K562 (cell line): ENCODE data around the gene PSMD8. TPM values are rescaled to one million over a fixed set of nuclear protein-coding genes. Genes with fewer than 3 reads are reported as not detected.
A peak's percentile ranks its signal among the peaks of the same experiment; 100 is the strongest.

ENCODE experiments used
- BMI1 ChIP-seq: fragments of 150-350 bp; IDR thresholded peaks from 2 replicates; pipeline ENCODE4 v1.6.1; 2014; ENCODE audit warnings: low read length
- BRCA1 ChIP-seq, 2 experiments: fragments of 450-650 bp in 1 of 2; sonication (generic) in 1 of 2; formaldehyde crosslinking in 1 of 2; IDR thresholded peaks; 2 replicates each; pipeline versions ENCODE4 v1.5.0 to v1.6.1; 2017 to 2020; ENCODE audit warnings: mild to moderate bottlenecking in 1 of 2, missing genetic modification reagents in 1 of 2
- CREBBP ChIP-seq: IDR thresholded peaks from one replicate; pipeline ENCODE4 v1.6.1; 2012; ENCODE audit warnings: low read depth, mild to moderate bottlenecking, control low read depth, inconsistent platforms, low read length
- DMBX1 ChIP-seq: fragments of 250-450 bp; sonication (Bioruptor Pico); IDR thresholded peaks from 2 replicates; pipeline ENCODE4 v1.8.0; 2022; ENCODE audit warnings: inconsistent platforms, mild to moderate bottlenecking, moderate library complexity, borderline replicate concordance
- HDAC1 ChIP-seq, 2 experiments: fragments of 450-650 bp; IDR thresholded peaks; 2 replicates each; pipeline ENCODE4 v1.6.1; 2016 to 2017; ENCODE audit warnings: inconsistent platforms in 1 of 2, mild to moderate bottlenecking in 1 of 2, moderate library complexity in 1 of 2
- ILK ChIP-seq: fragments of 450-650 bp; IDR thresholded peaks from 2 replicates; pipeline ENCODE4 v1.6.1; 2016; ENCODE audit warnings: missing genetic modification characterization, low read depth, mild to moderate bottlenecking, missing compliant biosample characterization, moderate library complexity, borderline replicate concordance
- KAT2B ChIP-seq: IDR thresholded peaks from one replicate; pipeline ENCODE4 v1.6.1; 2012; ENCODE audit warnings: low read depth, mild to moderate bottlenecking, control low read depth, inconsistent platforms, low read length, moderate library complexity
- MYC ChIP-seq, 2 experiments: fragments of 250-450 bp in 1 of 2; sonication (Bioruptor Pico) in 1 of 2; IDR thresholded peaks; 2 replicates each; pipeline versions ENCODE4 v1.5.1 to v1.6.1; 2012 to 2021; ENCODE audit warnings: low read depth in 2 of 2, borderline replicate concordance in 1 of 2, improper control_type of control experiment in 1 of 2, low read length in 1 of 2, mild to moderate bottlenecking in 1 of 2, moderate library complexity in 1 of 2
- NONO ChIP-seq, 2 experiments: fragments of 200-400 bp in 1 of 2; fragments of 450-650 bp in 1 of 2; formaldehyde crosslinking in 1 of 2; IDR thresholded peaks; 2 replicates each; pipeline ENCODE4 v1.6.1; 2017; ENCODE audit warnings: low read depth in 2 of 2, mild to moderate bottlenecking in 2 of 2, moderate library complexity in 2 of 2, low read length in 1 of 2
- PTRF ChIP-seq: fragments of 450-650 bp; IDR thresholded peaks from 2 replicates; pipeline ENCODE4 v1.6.1; 2016; ENCODE audit warnings: mild to moderate bottlenecking, missing genetic modification characterization, missing compliant biosample characterization
- TRIM24 ChIP-seq, 2 experiments: fragments of 450-650 bp; IDR thresholded peaks; 2 replicates each; pipeline ENCODE4 v1.6.1; 2016
- U2AF1 ChIP-seq: fragments of 200-400 bp; formaldehyde crosslinking; optimal IDR thresholded peaks from 2 replicates; pipeline ENCODE3; 2017; ENCODE audit warnings: mild to moderate bottlenecking, low read depth, low read length, moderate library complexity
- YY1 ChIP-seq, 3 experiments: IDR thresholded peaks; 2 replicates each; pipeline ENCODE4 v1.6.1; 2011; ENCODE audit warnings: low read length in 2 of 3, mild to moderate bottlenecking in 2 of 3, moderate library complexity in 2 of 3, borderline replicate concordance in 1 of 3, control low read depth in 1 of 3, low read depth in 1 of 3; ENCODE audit not compliant: insufficient read depth in 3 of 3, insufficient replicate concordance in 2 of 3, control insufficient read depth in 1 of 3, insufficient read length in 1 of 3; ENCODE audit errors: extremely low read depth in 1 of 3
- ZC3H4 ChIP-seq: sonication (generic); formaldehyde crosslinking; IDR thresholded peaks from 2 replicates; pipeline ENCODE4 v1.9.0; 2021; ENCODE audit warnings: missing genetic modification reagents, borderline replicate concordance
- ZFPM2 ChIP-seq: fragments of 250-450 bp; sonication (Bioruptor Pico); IDR thresholded peaks from 2 replicates; pipeline ENCODE4 v1.5.1; 2022; ENCODE audit warnings: mild to moderate bottlenecking
- ZNF41 ChIP-seq: fragments of 250-450 bp; sonication (Bioruptor Pico); conservative IDR thresholded peaks from 2 replicates; pipeline ENCODE4 v1.4.0; 2020; ENCODE audit warnings: mild to moderate bottlenecking
- polyA plus RNA-seq, 8 experiments: library from polyadenylated mRNA; depleted of rRNA in 4 of 8; stranded (reverse) in 5 of 8; unstranded in 3 of 8; fragments of >200 nt; fragmentation: Nextera tagmentation in 2 of 8; fragmentation: Illumina TruSeq in 1 of 8; extraction: Ambion mirVana in 2 of 8; extraction: Trizol in 1 of 8; gene quantifications; 2 replicates each; pipeline versions ENCODE4 v1.2.1 to v1.2.3, GENCODE V29; 2011 to 2014; ENCODE audit warnings: inconsistent platforms in 1 of 8, missing spikeins in 1 of 8
- total RNA-seq, 7 experiments: library from RNA; depleted of rRNA in 6 of 7; stranded (reverse); fragments of >200 nt in 6 of 7; fragmentation: Illumina TruSeq in 2 of 7; extraction: Trizol in 2 of 7; gene quantifications; 2 replicates each; pipeline versions ENCODE4 v1.2.1 to v1.2.3, GENCODE V29; 2011 to 2021; ENCODE audit warnings: low replicate concordance in 1 of 7
- TF ChIP-seq, protein P1 (sequence below): sonication (generic); formaldehyde crosslinking; IDR thresholded peaks from 2 replicates; pipeline ENCODE4 v1.5.0; 2020; ENCODE audit warnings: missing genetic modification reagents
- TF ChIP-seq, protein P2 (sequence below): sonication (generic); formaldehyde crosslinking; IDR thresholded peaks from 2 replicates; pipeline ENCODE4 v1.8.1; 2023; ENCODE audit warnings: mild to moderate bottlenecking, missing genetic modification reagents
- TF ChIP-seq, protein P3 (sequence below): sonication (generic); formaldehyde crosslinking; IDR thresholded peaks from 2 replicates; pipeline ENCODE4 v1.8.0; 2022; ENCODE audit warnings: mild to moderate bottlenecking, missing genetic modification reagents
- TF ChIP-seq, protein P4 (sequence below): fragments of 250-450 bp; sonication (Bioruptor Pico); IDR thresholded peaks from 2 replicates; pipeline ENCODE4 v1.6.1; 2021; ENCODE audit warnings: mild to moderate bottlenecking
- TF ChIP-seq, protein P5 (sequence below): fragments of 250-450 bp; sonication (Bioruptor Pico); IDR thresholded peaks from 2 replicates; pipeline ENCODE4 v1.5.1; 2021; ENCODE audit warnings: mild to moderate bottlenecking

PSMD8 gene
- total and polyA plus RNA-seq, 9 of the 15 experiments (the other 6 are each of a cell fraction or from before 2014, with no cell fraction given): 130 to 583 (median 315) TPM

DNA sequence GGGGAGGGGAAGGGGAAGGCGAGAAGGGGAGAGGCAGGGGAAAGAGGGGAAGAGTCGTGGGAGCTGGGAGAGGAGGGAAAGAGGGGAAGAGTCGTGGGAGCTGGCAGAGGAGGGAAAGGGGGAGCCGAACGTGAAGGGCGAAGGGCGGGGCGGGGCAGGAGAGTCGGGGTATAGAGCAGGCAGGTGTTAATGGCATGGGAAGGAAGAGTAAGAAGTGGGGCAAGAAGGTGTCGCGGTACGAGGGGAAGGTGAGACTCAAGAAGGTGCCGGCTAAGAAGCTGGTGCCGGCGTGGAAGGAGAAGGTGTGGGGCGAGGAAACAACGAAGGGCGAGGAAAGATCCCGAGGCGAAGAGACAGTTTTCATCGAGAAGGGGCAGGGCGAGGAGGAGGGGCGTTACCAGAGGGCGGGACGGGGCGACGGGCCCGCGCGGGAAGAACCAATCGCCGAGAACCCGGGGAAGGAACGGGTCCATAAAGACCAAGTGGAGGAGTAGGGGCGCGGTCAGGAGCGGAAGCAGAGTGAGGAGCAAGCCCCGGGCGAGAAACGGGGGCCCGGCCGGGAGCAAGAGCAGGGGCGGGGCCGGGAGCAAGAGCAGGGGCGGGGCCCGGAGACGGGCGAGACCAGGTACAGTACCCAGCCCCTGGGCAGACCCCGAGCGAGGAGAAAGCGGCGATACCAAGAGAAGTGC, 38.3 kb upstream of the PSMD8 start (continued):
- TF ChIP-seq, protein P1, sequence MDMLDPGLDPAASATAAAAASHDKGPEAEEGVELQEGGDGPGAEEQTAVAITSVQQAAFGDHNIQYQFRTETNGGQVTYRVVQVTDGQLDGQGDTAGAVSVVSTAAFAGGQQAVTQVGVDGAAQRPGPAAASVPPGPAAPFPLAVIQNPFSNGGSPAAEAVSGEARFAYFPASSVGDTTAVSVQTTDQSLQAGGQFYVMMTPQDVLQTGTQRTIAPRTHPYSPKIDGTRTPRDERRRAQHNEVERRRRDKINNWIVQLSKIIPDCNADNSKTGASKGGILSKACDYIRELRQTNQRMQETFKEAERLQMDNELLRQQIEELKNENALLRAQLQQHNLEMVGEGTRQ (CRISPR knock-in tag): no peak
- no peak for TF ChIP-seq ILK (tag)
- no peak for TF ChIP-seq MYC (IDR thresholded peaks at IDR 0.05; ENCODE audit: low read depth, low read length)
- TF ChIP-seq MYC (CRISPR knock-in tag; IDR thresholded peaks at IDR 0.05; ENCODE audit: borderline replicate concordance, low read depth): no peak
- TF ChIP-seq, protein P2, sequence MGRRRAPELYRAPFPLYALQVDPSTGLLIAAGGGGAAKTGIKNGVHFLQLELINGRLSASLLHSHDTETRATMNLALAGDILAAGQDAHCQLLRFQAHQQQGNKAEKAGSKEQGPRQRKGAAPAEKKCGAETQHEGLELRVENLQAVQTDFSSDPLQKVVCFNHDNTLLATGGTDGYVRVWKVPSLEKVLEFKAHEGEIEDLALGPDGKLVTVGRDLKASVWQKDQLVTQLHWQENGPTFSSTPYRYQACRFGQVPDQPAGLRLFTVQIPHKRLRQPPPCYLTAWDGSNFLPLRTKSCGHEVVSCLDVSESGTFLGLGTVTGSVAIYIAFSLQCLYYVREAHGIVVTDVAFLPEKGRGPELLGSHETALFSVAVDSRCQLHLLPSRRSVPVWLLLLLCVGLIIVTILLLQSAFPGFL (CRISPR knock-in tag): no peak
- TF ChIP-seq PTRF: no peak
- no peak for TF ChIP-seq DMBX1 (CRISPR knock-in tag)
- TF ChIP-seq, protein P3, sequence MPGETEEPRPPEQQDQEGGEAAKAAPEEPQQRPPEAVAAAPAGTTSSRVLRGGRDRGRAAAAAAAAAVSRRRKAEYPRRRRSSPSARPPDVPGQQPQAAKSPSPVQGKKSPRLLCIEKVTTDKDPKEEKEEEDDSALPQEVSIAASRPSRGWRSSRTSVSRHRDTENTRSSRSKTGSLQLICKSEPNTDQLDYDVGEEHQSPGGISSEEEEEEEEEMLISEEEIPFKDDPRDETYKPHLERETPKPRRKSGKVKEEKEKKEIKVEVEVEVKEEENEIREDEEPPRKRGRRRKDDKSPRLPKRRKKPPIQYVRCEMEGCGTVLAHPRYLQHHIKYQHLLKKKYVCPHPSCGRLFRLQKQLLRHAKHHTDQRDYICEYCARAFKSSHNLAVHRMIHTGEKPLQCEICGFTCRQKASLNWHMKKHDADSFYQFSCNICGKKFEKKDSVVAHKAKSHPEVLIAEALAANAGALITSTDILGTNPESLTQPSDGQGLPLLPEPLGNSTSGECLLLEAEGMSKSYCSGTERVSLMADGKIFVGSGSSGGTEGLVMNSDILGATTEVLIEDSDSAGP (CRISPR knock-in tag): no peak
- no peak for TF ChIP-seq NONO (IDR thresholded peaks at IDR 0.05; ENCODE audit: low read depth in 2 of 2, low read length in 1 of 2)
- TF ChIP-seq BMI1: no peak
- TF ChIP-seq TRIM24 (IDR thresholded peaks at IDR 0.05): peak in 1 of 2 experiments; percentile 60; a peak in 3 of 4 replicates
- TF ChIP-seq CREBBP: no peak
- TF ChIP-seq HDAC1 (IDR thresholded peaks at IDR 0.05): peak in 1 of 2 experiments; percentile 88; a peak in 2 of 4 replicates
- peak in 2 of 3 experiments; percentile 66 to 83 for TF ChIP-seq YY1 (IDR thresholded peaks at IDR 0.05; ENCODE audit: borderline replicate concordance in 1 of 3, control insufficient read depth in 1 of 3, extremely low read depth in 1 of 3, insufficient read depth in 3 of 3, insufficient read length in 1 of 3, insufficient replicate concordance in 2 of 3, low read depth in 1 of 3, low read length in 2 of 3)
- no peak for TF ChIP-seq ZNF41 (CRISPR knock-in tag)
- TF ChIP-seq BRCA1 (IDR thresholded peaks at IDR 0.05): no peak
- TF ChIP-seq BRCA1 (CRISPR knock-in tag; IDR thresholded peaks at IDR 0.05): no peak
- no peak for TF ChIP-seq U2AF1
- TF ChIP-seq, protein P4, sequence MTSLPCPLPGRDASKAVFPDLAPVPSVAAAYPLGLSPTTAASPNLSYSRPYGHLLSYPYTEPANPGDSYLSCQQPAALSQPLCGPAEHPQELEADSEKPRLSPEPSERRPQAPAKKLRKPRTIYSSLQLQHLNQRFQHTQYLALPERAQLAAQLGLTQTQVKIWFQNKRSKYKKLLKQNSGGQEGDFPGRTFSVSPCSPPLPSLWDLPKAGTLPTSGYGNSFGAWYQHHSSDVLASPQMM (CRISPR knock-in tag): no peak
- TF ChIP-seq, protein P5, sequence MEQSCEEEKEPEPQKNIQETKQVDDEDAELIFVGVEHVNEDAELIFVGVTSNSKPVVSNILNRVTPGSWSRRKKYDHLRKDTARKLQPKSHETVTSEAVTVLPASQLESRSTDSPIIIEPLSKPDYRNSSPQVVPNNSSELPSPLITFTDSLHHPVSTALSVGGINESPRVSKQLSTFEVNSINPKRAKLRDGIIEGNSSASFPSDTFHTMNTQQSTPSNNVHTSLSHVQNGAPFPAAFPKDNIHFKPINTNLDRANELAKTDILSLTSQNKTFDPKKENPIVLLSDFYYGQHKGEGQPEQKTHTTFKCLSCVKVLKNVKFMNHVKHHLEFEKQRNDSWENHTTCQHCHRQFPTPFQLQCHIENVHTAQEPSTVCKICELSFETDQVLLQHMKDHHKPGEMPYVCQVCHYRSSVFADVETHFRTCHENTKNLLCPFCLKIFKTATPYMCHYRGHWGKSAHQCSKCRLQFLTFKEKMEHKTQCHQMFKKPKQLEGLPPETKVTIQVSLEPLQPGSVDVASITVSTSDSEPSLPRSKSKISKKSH (CRISPR knock-in tag): no peak
- no peak for TF ChIP-seq ZC3H4 (CRISPR knock-in tag)
- no peak for TF ChIP-seq ZFPM2 (CRISPR knock-in tag)
- TF ChIP-seq KAT2B: no peak
